Stimulated activated CD8-positive, alpha-beta memory T cell treated with anti-CD3 and anti-CD28 coated beads, Interleukin-2, amount 100 ng/mL, for 1 hour (primary cell): ENCODE results near the gene FFAR1.
"Not testable (repeated sequence)": the region's sequence is repeated elsewhere in the genome, so short reads cannot be mapped to it uniquely, and the experiment has no call there.

Experiments used
- DNase-seq, 2 donors: peaks; one replicate each; pipeline ENCODE4 v3.0.0-alpha.2; 2020; ENCODE audit warnings: low read depth in 2 of 2

The FFAR1 gene

DNA sequence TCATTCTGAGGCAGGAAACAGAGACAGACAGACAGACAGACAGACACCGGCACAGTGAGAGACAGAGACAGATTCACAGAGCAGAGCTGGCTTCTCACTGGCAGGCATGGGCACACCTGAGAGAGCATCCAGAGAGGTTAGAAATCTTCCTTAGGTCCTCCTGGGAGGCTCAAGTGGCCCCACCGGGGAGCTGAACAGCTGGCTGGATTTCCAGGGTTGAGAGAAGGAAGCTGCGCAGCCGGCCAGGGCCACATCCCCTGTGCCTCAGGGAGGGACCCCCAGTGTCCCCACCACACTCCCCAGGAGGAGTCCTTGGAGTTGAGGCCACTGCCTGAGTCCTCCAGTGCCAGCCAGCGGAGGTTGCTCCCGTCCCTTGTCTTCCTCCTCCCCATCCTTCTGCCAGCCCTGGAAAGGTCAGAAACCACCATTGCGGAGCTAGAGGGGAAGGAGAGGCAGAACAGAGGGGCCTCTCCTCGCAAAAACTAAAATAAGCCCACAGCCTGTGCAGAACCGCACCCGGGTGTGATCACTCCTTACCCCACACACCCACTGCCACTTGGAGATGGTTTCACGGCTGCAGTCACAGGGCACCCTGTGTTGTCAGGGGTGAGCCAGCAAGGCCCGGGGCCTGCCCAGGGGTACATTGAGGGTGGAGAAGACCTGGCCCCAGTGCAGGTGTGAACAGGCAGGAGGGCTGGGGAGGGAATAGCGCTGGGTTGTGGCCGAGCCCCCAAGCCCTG, 14.7 kb downstream of the FFAR1 start:
- no peak for DNase-seq

DNA sequence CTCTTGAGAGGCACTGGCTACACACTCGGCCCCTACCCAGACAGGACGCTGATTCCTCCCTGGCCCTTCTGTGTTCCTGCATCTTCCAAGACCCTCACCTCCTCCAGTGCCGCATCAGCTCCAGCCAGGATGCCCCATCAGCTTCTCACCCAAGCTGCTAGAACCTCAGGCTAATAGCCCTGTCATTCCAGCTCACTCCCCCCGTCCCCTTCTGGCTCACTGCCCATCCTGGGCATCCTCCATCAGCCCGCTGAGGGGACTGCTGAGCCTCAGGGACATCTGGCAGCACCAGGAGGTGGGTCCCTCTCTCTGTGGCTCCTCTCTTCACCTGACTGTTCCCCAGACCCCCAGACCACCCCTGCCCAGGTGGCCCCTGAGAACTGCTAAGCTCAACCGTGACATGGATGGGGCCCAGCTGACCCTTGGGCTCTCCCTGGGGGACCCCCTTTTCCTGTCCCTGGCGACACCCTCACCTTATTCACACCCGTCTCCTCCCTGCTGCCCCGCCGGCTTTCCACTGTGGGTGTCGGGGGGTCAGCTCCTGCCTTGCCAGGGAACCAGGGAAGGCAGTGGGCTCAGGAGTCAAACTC, 15.4 kb downstream of the FFAR1 start:
- DNase-seq = no peak

DNA sequence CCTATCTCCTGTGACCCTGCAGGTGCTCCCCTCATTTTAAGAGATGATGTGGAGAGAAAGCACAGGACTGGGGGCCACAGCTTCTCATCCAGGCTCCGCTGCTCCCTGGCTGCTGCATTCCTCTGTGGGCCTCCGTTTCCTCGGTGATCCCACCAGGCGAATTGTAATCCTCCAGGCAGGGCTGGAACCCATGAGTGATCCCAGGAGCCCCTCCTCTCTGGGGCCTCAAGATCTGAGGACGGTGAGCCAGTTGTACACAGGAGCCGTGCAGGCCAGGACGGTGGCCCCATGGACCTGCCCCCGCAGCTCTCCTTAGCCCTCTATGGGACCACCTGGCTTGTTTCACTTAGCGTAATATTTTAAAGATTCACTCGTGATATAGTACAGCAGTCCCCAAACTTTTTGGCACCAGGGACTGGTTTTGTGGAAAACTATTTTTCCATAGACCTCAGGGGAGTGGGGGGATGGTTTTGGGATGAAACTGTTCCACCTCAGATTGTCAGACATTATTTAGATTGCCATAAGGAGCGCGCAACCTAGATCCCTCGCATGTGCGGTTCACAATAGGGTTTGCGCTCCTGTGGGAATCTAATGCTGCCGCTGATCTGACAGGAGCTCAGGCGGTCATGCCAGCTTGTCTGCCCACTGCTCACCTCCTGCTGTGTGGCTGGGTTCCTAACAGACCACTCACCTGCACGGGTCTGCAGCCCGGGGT, 16.2 kb downstream of the FFAR1 start:
- DNase-seq = no peak

DNA sequence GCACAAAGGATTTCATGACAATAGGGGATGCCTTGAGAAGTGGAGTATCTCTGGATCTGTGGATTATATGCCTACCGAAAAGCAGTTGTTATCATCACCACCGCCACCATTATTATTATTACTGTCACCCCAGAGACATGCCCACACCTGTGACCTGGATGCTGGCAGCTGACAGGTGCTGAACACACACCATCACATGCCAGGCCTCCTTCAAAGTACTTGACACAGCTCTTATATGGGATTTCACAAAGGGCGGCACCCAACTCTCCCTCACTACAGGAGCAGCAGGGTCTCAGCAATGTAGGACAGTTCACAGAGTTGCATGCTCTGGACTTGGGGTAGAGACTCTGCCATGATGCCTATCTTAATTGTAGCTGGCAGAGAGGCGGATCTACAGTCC, 17.6 kb downstream of the FFAR1 start:
- DNase-seq = no peak

DNA sequence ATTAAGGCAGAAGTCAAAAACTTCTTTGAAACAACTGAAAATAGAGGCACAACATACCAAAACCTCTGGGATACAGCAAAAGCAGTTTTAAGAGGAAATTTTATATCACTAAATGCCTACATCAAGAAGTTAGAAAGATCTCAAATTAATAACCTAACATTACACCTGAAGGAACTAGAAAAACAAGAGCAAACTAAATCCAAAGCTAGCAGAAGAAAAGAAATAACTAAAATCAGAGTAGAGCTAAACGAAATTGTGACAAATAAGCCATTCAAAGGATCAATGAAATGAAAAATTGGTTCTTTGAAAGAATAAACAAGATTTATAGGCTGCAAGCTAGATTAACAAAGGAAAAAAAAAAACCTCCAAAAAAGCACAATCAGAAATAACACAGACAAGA, 20.7 kb downstream of the FFAR1 start:
- DNase-seq = no peak

DNA sequence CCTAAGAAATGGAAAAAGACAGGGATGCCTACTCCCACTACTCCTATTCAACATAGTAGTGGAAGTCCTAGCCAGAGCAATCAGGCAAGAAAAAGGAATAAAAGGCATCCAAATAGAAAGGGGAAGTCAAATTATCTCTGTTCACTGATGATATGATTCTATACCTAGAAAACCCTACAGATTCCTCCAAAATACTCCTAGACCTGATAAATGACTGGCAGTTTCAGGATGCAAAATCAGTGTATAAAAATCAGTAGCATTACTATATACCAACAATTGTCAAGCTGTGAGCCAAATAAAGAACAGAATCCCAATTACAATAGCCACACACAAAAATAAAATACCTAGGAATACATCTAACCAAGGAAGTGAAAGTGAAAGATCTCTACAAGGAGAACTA, 21.8 kb downstream of the FFAR1 start:
- no peak for DNase-seq

DNA sequence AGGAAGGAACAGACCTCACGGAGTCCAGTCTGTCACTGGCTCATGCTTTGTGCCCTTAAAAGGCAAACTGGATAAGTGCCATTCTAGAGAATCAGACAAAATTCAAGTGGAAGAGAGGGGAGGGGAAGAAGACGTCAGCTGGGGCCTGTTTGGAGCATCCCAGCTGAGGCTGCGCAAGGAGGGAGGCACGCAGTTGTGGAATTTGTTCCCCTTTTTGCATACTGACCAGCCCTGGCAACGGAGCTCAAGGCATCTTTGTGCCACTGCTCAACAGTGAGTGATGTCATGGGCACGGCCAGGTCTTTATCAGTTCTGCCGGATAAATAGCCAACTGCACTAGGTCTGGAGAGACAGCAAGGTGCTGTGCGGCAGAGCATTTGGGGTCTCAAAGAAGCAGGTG, 23.0 kb downstream of the FFAR1 start, which contains the start of gene GPR42:
Gene GPR42, plus strand, starts transcription at position 347 of the 400 bp plus-strand sequence. CDS start 292 bp downstream, outside the sequence.
- no peak for DNase-seq

DNA sequence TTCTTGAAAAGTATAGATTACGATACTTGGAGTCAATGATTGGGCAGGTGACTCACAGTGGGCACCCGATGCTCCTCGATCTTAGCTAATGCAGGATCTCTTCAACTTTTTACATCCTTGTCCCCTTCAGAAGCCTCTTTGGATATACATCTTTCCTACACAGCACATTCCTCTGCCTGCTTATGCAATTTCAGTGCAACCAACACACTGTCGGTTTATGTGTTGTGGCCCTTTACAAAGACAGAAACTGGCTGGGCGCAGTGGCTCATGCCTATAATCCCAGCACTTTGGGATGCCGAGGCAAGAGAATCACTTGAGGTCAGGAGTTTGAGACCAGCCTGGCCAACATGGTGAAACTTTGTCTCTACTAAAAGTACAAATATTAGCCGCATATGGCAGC, 25.8 kb downstream of the FFAR1 start:
- no peak for DNase-seq

DNA sequence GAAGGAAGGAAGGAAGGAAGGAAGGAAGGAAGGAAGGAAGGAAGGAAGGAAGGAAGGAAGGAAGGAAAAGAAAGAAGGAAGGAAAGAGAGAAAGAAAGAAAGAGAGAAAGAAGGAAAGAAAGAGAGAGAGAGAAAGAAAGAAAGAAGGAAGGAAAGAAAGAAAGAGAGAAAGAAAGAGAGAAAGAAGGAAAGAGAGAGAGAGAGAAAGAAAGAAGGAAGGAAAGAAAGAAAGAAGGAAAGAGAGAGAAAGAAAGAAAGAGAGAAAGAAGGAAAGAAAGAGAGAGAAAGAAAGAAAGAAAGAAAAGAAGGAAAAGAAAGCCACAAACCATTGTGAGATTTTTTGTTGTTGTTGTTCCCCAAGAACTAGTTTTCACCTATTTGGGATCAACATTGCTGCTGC, 26.3 kb downstream of the FFAR1 start:
- not testable (repeated sequence) for DNase-seq

DNA sequence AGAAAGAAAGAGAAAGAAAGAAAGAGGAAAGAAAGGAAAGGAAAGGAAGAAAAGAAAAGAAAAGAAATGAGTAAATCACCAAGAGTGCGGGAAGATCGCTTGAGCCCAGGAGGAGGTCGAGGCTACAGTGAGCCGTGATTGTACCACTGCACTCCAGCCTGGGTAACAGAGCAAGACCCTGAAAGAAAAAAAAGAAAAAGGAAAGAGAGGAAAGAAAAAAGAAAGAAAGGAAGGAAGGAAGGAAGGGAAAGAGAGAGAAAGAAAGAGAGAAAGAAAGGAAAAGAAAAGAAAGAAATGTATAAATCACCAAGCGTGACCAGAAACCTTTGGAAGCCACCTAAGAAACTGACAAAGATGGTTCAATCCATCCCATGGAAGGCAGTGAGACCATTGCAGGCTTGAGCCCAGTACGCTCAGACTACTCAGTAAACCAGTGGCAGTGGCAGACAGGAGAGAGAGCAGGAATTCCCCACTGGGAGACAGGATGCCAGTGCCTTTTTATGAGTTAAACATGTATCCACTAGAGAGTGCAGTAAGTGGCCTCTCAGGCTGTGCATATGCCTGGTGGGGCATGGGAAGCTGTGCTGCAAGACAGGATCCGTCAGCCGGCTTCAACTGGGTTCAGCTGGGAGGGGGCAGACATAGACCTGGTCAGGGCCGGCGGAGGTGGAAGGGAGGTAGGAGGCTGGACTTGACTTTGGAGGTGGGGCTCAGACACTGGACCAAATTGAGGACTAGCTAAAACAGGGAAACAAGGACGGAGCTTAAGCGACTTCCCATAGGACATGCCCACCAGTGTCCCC, 28.0 kb downstream of the FFAR1 start:
- no peak for DNase-seq

DNA sequence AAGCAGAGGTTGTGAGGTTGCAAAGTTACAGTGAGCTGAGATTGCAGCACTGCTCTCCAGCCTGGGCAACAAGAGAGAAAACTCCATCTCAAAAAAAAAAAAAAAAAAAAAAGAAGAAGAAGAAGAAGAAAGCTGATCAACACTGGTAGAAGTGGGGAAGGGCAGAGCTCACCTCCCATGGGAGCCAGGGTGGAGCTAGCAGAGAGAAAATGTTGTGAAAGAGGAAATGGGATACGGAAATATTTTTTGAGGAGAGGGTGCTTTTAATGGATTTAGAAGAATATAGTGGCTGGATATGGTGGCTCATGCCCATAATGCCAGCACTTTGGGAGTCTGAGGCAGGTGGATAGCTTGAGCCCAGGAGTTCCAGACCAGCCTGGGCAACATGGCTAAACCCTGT, 30.0 kb downstream of the FFAR1 start:
- no peak for DNase-seq

DNA sequence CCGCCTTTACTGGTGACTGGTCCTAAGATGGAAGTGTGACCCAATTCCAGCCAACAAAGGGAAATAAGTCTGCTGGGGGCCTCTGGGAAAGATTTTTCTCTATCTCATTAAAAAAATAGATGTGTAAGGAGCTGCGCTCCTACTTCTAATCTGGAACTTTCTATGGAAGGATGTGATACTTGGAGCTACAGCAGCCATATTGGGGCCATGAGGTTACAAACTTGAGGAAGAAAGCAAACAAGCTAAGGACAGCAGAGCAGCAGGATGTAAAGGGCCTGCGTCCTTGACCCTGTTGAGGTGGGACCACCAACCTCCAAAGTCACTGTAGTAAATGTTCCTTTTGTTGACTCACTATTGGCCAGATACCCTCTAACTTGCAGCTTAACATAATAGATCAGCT, 30.7 kb downstream of the FFAR1 start:
- no peak for DNase-seq

DNA sequence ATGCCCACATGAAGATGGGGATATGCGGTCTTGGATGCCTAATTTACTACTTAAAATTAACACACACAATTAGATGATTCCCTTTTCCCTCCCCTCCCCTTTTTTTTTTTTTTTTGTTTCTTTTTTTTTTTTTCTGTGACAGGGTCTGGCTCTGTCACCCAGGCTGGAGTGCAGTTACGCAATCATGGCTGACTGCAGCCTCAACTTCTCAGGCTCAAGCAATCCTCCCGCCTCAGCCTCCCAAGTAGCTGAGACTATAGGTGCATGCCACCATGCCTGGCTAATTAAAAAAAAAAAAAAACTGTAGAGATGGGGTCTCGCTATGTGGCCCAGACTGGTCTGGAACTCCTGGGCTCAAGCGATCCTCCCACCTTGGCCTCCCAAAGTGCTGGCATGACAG, 31.8 kb downstream of the FFAR1 start:
- not testable (repeated sequence) for DNase-seq

DNA sequence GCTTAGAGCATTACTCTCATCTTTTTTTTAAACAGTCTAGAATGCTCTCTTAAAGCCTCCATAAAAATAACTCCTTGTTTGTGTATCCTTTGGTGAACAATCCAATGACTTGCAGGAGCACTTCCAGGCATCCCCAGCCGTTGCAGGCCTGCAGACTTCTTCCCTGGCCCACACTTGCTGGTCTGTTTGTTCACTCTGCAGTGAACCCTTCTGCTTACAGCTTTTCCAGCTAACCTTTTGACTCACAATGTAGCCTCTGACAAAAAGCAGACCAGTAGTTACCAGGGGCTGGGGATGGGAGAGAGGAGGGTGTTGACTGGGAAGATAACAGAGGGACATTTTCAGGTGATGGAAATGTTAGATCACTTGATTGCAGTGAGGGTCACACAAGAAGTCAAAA, 32.3 kb downstream of the FFAR1 start:
- DNase-seq = no peak

DNA sequence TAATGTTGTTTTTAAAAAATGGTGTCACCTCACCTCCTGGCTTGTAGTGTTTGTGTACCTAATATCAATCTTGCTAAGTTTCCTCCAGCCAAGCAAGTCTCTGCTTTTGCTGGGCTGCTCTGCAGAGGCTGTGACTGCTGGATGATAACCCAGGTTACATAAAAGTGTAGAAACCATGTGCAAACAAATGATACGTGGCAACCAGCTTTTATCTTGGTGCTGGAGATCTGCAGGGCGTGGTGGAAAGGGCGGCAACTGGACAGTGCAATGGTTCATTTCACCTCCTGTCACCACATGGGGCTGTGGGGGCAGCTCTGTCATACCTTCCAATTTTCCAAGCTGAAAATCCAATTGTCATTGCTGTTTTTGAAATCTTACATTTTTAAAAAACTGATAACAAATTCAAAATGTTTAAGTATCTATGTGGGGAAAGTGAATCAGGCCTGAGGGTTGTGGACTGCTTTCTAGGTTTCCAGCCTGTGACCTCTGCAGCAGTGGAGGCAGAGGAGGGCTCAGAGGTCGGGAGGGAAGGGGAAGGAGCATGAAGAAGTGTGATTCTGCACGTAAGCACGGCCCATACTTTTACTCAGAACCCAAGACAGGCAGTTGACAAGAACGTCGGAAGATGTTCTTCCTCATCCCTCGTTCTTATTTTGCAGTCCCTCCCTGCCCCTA, 32.9 kb downstream of the FFAR1 start:
- DNase-seq = no peak

DNA sequence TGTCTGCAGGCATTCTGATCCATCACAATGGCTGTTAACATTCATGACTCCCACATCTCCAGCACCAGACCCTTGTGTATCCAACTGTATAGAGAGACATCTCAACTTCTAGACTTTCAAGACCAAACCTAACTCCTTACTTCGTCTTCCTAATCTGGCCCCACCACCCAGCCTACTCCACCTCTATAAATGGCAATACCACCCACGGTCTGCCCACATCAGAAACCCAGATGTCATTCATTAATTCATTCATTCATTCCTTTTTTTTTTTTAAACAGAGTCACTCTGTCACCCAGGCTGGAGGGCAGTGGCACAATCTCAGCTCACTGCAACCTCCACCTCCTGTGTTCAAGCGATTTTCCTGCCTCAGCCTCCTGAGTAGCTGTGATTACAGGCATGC, 33.6 kb downstream of the FFAR1 start:
- no peak for DNase-seq

DNA sequence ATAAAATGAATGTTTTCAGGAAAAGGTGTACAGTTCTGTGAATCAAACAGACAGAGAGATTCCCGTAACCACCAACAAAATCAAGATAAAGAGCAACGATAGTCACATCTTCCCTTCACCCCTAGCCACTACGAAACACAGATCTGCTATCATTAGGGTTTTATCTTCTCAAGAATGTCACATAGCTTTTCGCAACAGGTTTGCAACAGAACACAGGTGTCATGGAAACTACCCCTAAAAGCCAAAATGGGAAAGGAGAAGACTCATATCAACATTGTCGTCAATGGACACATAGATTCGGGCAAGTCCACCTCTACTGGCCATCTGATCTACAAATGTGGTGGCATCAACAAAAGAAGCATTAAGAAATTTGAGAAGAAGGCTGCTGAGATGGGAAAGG, 34.2 kb downstream of the FFAR1 start:
- DNase-seq = no peak

DNA sequence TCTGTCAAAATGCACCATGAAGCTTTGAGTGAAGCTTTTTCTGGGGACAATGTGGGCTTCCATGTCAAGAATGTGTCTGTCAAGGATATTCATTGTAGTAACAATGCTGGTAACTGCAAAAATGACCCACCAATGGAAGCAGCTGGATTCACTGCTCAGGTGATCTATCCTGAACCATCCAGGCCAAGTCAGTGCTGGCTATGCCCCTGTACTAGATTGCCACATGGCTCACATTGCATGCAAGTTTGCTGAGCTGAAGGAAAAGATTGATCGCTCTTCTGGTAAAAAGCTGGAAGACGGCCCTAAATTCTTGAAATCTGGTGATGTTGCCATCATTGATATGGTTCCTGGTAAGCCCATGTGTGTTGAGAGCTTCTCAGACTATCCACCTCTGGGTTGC, 35.8 kb downstream of the FFAR1 start:
- DNase-seq = no peak

DNA sequence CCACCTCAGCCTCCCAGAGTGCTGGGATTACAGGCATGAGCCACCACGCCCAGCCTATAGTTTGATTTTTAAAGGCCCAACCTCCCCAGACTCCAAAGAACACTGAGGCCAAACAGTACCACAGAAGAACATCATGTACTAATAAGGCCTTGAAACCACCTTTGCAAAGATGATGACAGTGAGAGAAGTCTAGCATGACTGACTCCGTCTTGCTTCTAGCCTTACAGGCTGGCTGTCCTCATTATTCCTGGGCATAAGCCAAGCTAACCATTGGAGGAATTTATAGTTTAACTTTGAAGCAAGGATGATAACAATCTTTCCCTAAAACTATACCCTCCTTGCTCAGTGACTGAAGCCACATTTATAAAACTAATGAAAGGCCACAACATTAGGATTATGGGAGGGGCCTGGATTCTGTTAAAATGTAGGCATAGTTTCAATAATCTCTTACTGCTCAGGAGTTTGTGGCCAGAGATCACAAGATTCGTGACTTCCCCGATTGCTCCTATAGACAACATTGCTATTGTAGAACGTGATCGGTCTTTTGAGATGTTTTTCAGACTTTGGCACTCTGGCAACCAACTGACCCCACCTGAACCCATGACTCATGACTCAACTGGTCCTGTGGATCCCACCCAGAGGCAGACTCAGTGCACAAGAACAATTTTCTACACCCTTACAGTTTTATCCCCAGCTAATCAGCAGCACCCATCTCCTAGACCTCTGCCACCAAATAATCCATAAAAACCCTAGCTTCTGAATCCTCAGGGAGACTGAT, 40.8 kb downstream of the FFAR1 start:
- no peak for DNase-seq

DNA sequence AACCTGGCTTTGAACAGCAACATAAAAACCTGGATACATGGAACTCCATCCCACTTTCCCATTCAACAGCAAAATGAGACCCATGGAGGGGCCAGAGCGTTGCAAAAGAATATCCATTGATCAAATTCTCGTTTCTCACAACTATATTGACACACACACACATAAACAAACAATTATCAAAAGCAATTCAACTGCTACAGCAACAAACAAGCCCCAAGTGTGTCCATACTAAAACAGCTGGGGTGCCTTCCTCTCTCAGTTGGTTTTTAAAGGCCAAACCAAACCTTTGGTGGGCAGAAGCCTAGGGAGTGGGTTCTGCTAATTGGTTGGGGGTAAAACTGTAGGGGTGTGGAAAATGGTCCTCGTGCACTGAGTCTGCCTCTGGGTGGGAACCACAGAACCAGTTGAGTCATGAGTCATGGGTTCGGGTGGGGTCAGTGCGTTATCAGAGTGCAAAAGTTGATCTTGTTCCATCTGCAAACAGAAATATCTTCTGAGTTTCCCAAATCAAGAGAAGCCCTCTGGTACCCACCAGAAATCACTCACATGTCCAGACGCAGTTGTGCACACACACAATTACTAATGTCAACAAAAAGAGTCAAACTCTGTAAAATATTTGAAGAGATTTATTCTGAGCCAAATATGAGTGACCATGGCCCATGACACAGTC, 41.6 kb downstream of the FFAR1 start:
- DNase-seq = no peak
